DOHH2 (cell line): ENCODE data around the gene FABP2.
"Not testable (repeated sequence)": the region's sequence is repeated elsewhere in the genome, so short reads cannot be mapped to it uniquely, and the experiment has no call there.

ENCODE experiments used
- EZH2phosphoT487 ChIP-seq: fragments of 200-600 bp; sonication (generic); IDR thresholded peaks from 2 replicates; pipeline ENCODE4 v1.6.1; 2017; ENCODE audit warnings: borderline replicate concordance, mild to moderate bottlenecking, antibody characterized with exemption, low read length, moderate library complexity, mixed read lengths
- TF ChIP-seq, protein P1 (sequence below): fragments of 200-600 bp; sonication (generic); IDR thresholded peaks from one replicate; pipeline ENCODE4 v1.5.1; 2014; ENCODE audit warnings: antibody characterized with exemption, mild to moderate bottlenecking, low read depth, low read length; ENCODE audit not compliant: poor library complexity, severe bottlenecking

DNA sequence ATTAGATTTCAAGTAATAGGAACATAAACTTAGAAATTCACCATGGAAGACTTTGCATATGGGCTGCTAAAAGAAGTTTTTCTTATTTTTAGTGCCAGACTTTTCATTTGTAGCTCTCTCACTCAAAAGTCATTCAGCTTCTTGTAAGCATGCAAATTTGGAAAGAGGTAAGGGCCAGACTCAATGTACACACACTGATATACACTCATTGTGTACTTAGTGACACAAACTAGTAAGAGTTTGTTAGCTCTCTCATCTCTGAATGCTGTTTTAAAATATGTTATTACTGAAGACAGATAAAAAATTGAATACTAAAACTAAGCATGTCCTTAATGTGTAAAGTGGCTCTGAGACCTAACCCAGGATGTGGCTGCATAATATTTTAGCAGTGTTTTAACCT, 18.0 kb upstream of the FABP2 start:
- TF ChIP-seq EZH2phosphoT487, result not testable (repeated sequence)
- TF ChIP-seq, protein P1, sequence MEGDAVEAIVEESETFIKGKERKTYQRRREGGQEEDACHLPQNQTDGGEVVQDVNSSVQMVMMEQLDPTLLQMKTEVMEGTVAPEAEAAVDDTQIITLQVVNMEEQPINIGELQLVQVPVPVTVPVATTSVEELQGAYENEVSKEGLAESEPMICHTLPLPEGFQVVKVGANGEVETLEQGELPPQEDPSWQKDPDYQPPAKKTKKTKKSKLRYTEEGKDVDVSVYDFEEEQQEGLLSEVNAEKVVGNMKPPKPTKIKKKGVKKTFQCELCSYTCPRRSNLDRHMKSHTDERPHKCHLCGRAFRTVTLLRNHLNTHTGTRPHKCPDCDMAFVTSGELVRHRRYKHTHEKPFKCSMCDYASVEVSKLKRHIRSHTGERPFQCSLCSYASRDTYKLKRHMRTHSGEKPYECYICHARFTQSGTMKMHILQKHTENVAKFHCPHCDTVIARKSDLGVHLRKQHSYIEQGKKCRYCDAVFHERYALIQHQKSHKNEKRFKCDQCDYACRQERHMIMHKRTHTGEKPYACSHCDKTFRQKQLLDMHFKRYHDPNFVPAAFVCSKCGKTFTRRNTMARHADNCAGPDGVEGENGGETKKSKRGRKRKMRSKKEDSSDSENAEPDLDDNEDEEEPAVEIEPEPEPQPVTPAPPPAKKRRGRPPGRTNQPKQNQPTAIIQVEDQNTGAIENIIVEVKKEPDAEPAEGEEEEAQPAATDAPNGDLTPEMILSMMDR, result not testable (repeated sequence)
